SHP77 (cell line): Measurements from ENCODE around the gene SYNE2.

ENCODE experiments used
- DNase-seq, 2 experiments: peaks; one replicate each; lab custom pipeline; 2025; lab: John Stamatoyannopoulos, UW

Gene SYNE2

GRCh38 chr14:64221391-64222003 lies 368.7 kb downstream of the SYNE2 start:
- no peak for DNase-seq

- DNase-seq, result no peak
These were observed 372.4 kb downstream of the SYNE2 start for GRCh38 chr14:64225151-64225757.

- no peak for DNase-seq
These were observed 375.1 kb downstream of the SYNE2 start for GRCh38 chr14:64227856-64228255.

GRCh38 chr14:64229489-64229888 lies 376.7 kb downstream of the SYNE2 start:
- DNase-seq, result no peak

- no peak for DNase-seq
These were observed 379.5 kb downstream of the SYNE2 start for GRCh38 chr14:64232095-64232838.

- DNase-seq, result no peak
These were observed 380.1 kb downstream of the SYNE2 start for GRCh38 chr14:64232944-64233343.

GRCh38 chr14:64233531-64234190 lies 380.9 kb downstream of the SYNE2 start:
- no peak for DNase-seq

GRCh38 chr14:64234877-64235651 lies 382.3 kb downstream of the SYNE2 start:
- peak; percentile 33 to 61 for DNase-seq

- no peak for DNase-seq
These were observed 383.1 kb downstream of the SYNE2 start for GRCh38 chr14:64235652-64236640.

- no peak for DNase-seq
These were observed 385.2 kb downstream of the SYNE2 start for GRCh38 chr14:64238049-64238448.

GRCh38 chr14:64238631-64239030 lies 385.8 kb downstream of the SYNE2 start:
- DNase-seq, result no peak

- no peak for DNase-seq
These were observed 391.5 kb downstream of the SYNE2 start for GRCh38 chr14:64244279-64244678.

GRCh38 chr14:64245491-64245890 lies 392.7 kb downstream of the SYNE2 start:
- DNase-seq, result no peak

- DNase-seq, result no peak
These were observed 393.9 kb downstream of the SYNE2 start for GRCh38 chr14:64246688-64247087.

- DNase-seq, result no peak
These were observed 394.4 kb downstream of the SYNE2 start for GRCh38 chr14:64247195-64247594.

- DNase-seq, result no peak
These were observed 395.9 kb downstream of the SYNE2 start for GRCh38 chr14:64248689-64249088.

GRCh38 chr14:64249363-64249762 lies 396.6 kb downstream of the SYNE2 start:
- DNase-seq, result no peak

- DNase-seq, result no peak
These were observed 400.9 kb downstream of the SYNE2 start for GRCh38 chr14:64253672-64254071.

GRCh38 chr14:64255756-64256155 lies 403.0 kb downstream of the SYNE2 start:
- no peak for DNase-seq

- DNase-seq, result no peak
These were observed 407.6 kb downstream of the SYNE2 start for GRCh38 chr14:64260418-64260817.

GRCh38 chr14:64265222-64265621 lies 412.4 kb downstream of the SYNE2 start:
- DNase-seq, result no peak
